HG02981 (cell line): ENCODE results near the gene MOB1A.
"Not testable (repeated sequence)": the region's sequence is repeated elsewhere in the genome, so short reads cannot be mapped to it uniquely, and the experiment has no call there.

Experiments
- ATAC-seq: cut with Tn5 transposase; IDR thresholded peaks from one replicate; pipeline ENCODE4 v1.9.1; 2021; ENCODE audit warnings: mild to moderate bottlenecking, moderate library complexity; ENCODE audit not compliant: unreplicated experiment

The MOB1A gene

DNA sequence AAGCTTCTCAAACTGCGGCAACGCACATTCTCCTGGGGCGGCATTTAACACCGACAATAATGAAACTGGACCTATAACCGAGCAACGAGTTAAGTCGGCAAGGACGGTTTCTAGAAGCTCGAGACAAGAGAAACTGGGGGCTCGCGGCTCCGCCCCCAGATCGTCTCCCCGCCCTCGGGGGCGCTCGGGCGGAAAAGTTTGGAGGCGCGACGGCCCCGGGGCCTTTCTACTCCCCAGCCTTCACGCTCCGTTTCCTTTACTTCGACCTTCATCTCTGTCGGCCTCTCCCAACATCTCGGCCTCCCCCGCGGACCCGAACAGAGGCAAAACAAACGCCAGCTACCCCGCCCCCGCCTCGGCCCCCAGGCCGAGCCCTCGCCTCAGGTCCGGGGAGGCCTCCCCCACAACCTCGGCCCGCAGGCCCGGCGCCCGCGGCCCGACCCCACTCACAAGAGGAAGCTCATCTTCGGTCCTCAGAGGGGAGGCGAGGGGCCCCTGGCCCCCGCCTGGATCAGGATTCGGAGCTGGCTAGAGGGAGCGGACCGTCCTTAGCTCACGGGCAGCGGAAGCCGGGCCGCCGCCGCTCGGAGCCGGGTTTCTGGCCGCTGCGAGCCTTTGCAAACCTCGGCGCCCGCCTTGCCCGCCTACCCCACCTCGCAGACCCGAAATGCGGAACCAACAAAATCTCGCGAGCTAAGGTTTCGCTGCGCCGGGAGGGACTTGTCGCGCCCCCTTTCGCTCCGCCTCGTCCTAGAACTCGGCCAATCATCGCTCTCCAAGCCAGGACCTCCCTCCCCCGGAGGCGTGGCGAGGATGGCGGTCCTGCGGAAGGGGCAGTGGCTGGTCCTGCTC is at the start of gene MOB1A:
MOB1A (minus strand) TSS at position 669 of the 852 bp plus-strand sequence; CDS start at position 464, 205 bp downstream.
- ATAC-seq, result peak; percentile 83

DNA sequence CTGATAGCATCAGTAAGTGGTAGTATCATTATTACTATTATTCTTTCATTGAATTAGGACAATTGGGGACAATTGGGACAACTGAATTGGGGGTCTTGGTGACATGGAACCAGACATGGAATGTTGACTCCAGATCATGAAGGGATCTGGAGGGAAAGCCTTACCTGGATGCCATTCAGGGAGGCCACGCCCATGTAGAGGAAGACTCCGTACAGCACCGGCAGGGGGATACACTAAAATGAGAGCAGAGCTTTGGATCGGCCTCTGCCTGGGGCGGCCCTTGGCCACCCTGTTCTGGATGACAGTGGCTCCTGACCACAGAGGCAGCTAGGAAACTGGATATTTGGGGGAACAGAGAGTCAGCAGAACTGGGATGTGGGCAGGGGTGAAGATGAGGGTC is 49.0 kb upstream of the MOB1A start:
- no peak for ATAC-seq

- no peak for ATAC-seq
Measured at GRCh38 chr2:74226648-74227213, 48.1 kb upstream of the MOB1A start.

GRCh38 chr2:74225698-74226459 is 47.2 kb upstream of the MOB1A start:
- no peak for ATAC-seq

- no peak for ATAC-seq
Measured at GRCh38 chr2:74223941-74224770, 45.5 kb upstream of the MOB1A start.

DNA sequence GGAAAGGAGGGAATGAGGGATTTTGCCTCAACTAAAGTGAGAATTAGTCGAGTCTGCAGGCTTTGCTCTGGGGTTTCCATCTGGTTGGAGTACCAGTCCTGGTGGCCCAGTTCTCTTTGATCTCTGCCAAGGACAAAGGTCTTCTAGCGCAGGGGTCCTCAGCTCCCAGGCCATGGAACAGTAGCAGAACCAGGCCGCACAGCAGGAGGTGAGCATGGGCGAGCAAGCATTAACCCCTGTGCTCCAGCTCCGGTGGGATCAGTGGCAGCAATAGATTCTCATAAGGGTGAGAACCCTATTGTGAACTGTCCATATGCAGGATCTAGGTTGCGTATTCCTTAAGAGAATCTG is 43.6 kb upstream of the MOB1A start:
- no peak for ATAC-seq

- ATAC-seq, result no peak
Measured at GRCh38 chr2:74221604-74222299, 43.1 kb upstream of the MOB1A start.

GRCh38 chr2:74221091-74221490 is 42.4 kb upstream of the MOB1A start:
- no peak for ATAC-seq

GRCh38 chr2:74219846-74220486 is 41.3 kb upstream of the MOB1A start:
- ATAC-seq, result no peak

DNA sequence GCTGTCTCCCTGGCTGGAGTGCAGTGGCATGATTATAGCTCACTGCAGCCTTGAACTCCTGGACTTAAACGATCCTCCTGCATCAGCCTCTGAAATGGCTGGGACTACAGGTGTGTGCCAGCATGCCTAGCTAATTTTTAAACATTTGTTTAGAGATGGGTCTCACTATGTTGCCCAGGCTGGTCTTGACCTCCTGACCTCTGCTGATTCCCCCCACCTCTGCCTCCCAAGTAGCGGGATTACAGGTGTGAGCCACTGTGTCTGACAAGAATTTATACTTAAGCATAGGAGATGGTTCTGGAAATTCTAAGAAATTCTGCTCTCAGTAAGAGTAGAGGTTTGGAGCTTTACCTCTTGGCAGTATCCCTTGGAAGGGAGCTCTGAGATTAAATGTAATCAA is 38.0 kb upstream of the MOB1A start:
- no peak for ATAC-seq

- not testable (repeated sequence) for ATAC-seq
Measured at GRCh38 chr2:74215771-74216170, 37.1 kb upstream of the MOB1A start.

DNA sequence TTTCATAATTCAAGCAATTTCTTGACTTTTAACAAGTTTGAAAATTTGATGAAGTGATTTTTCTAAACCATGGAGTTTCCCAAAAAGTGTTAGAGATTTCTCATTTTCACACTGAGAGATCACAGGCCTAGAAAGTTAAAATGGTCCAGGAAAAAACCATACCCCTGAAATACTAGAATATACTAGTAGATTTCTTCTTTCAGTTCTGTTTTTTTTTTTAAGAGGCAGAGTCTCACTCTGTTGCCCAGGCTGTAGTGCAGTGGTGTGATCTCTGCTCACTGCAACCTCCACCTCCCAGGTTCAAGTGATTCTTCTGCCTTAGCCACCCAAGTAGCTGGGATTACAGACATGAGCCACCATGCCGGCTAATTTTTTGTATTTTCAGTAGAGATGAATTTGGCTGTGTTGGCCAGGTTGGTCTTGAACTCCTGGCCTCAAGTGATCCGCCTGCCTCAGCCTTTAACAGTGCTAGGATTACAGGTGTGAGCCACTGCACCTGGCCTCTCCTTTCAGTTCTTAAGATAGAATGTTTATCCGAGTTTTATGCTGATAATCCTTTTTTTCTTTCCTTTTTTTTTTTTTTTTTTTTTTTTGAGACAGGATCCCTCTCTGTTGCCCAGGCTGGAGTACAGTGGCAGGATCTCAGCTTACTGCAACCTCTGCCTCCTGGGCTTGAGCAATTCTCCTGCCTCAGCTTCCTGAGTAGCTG is 34.2 kb upstream of the MOB1A start:
- ATAC-seq, result no peak

DNA sequence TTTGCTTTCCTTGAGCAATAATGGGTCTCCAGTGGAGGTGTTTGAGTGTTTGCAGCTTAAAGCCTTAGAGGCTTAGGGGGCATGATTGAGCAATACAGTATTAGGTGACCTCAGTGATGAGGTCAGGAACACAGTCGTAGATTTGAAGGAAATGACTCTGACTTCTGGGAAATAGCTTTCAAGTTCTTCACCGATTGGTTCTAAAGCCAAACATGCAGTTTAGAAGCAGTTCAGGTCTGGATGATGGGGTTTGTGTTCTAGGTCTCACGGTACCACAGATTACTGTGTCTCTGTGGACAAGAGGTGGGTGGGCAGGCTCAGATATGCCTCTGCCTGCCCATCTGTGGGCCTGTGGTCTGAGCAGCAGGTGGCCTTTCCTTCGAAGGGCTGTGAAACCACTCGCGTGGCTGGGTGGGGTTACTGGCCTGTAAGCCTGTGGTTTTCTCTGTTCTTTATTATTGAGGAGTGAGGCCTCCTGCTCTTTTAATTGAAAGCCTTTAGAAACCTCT is 27.6 kb upstream of the MOB1A start:
- peak; percentile 76 for ATAC-seq

GRCh38 chr2:74205596-74205995 is 26.9 kb upstream of the MOB1A start:
- no peak for ATAC-seq

DNA sequence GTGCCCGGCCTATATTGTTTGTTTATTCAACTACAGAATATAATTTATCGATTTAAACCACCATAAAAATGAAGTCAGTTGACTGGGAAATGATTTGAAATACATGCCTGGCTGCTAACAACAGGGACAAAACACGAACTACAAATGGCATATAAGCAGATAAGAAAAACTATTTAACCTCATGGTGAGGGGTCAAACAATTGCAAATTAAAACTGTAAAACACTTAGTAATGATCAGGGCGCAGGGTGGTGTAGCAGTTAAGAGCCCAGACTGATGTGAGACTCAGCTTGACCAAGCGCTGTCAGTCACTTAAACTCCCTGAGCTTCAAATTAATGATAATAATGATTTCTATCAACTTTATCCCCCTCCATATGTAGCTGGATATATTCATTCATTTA is 26.4 kb upstream of the MOB1A start:
- no peak for ATAC-seq

- ATAC-seq, result no peak
Measured at GRCh38 chr2:74204436-74204835, 25.8 kb upstream of the MOB1A start.

DNA sequence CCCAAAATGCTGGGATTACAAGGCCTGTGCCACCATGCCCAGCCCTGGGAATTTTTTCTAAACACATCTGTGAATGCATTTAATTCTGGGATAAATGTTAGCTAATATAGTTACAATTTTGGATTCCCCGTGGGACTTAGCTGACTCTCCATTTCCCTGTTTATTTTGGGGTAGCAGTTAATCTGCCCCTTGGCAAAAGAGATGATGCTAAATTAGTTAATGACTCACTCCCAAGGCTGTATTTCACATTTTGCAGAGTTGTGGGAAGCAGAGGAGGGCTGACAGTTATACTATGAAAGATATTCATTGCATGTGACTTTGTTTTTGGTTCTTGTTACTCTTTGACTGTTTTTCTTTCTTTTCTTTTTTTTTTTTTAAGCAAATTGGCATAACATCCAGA is 22.9 kb upstream of the MOB1A start:
- ATAC-seq, result no peak

DNA sequence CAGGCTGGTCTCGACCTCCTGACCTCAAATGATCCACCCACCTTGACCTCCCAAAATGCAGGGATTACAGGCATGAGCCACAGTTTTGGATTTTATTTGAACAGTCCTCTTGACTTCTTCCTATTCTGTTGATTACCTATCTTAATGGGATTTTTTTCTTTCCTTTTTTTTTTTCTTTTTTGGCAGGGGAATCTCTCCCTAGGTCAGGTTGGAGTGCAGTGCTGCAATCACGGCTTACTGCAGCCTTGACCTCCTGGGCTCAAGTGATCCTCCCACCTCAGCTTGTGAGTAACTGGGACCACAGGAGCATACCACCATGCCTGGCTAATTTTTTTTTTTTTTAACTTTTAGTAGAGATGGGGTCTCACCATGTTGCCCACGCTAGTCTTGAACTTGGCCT is 22.5 kb upstream of the MOB1A start:
- ATAC-seq, result no peak

- ATAC-seq, result no peak
Measured at GRCh38 chr2:74199871-74200305, 21.2 kb upstream of the MOB1A start.
